Measurements from ENCODE around the gene FAF1.

DNA sequence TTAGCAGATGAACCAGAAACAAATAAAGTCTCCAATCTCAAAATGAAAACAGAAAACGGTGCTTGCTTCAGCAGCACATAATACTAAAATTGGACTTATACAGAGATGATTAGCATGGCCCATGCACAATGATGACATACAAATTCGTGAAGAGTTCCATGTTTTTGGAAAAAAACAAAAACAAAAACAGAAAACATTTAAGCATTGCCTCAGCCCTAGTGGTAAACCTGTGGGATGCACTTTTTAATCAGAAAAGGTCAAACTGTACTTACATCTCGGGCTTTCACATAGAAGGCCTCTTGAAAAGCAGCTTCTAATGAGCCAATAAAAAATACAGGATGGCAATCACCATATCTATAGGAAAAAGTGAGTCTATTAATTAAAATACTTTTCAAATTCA, 377.7 kb downstream of the FAF1 start:
- TF ChIP-seq, protein P1, sequence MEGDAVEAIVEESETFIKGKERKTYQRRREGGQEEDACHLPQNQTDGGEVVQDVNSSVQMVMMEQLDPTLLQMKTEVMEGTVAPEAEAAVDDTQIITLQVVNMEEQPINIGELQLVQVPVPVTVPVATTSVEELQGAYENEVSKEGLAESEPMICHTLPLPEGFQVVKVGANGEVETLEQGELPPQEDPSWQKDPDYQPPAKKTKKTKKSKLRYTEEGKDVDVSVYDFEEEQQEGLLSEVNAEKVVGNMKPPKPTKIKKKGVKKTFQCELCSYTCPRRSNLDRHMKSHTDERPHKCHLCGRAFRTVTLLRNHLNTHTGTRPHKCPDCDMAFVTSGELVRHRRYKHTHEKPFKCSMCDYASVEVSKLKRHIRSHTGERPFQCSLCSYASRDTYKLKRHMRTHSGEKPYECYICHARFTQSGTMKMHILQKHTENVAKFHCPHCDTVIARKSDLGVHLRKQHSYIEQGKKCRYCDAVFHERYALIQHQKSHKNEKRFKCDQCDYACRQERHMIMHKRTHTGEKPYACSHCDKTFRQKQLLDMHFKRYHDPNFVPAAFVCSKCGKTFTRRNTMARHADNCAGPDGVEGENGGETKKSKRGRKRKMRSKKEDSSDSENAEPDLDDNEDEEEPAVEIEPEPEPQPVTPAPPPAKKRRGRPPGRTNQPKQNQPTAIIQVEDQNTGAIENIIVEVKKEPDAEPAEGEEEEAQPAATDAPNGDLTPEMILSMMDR (IDR thresholded peaks at IDR 0.05 in 4 of 5, conservative IDR thresholded peaks at IDR 0.05 in 1 of 5) = no peak
- no peak for TF ChIP-seq POLR2A (IDR thresholded peaks at IDR 0.05)
